NCI-H1436 (cell line): Measurements from ENCODE around the gene NEK7.
"Not testable (repeated sequence)": the region's sequence is repeated elsewhere in the genome, so short reads cannot be mapped to it uniquely, and the experiment has no call there.

Source experiments
- DNase-seq: peaks from one replicate; lab custom pipeline; 2025; lab: John Stamatoyannopoulos, UW

Gene NEK7

DNA sequence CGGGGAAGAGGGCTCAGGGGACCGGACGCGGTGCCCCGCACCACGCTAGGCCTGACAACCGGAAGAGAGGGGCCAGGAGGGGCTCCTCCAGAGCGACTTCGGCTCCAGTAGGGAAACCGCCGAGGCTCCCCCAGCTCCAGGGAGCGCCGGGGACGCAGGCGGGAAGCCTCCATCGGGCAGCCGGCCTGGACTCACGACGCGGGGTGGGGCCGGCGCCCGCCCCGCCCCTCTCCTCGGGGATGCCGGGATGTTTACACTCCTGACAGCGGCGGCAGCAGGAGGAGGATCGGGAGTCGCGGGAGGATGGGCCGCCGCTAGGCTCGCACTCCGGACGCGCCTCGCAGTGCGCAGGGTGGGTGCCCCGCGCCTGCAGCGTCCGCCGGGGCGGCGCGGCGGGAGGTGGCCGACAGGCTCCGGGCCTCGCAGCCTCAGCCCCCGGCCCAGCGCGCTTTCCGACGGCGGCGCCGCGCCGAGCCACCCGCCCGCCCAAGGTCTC lies at the start of gene NEK7:
NEK7 (plus strand) TSS at position 254 of the 496 bp plus-strand sequence. CDS start 75,583 bp downstream, outside the sequence.
- peak; percentile 81 for DNase-seq

- no peak for DNase-seq
These were observed 49.7 kb upstream of the NEK7 start for GRCh38 chr1:198107091-198107501.

DNA sequence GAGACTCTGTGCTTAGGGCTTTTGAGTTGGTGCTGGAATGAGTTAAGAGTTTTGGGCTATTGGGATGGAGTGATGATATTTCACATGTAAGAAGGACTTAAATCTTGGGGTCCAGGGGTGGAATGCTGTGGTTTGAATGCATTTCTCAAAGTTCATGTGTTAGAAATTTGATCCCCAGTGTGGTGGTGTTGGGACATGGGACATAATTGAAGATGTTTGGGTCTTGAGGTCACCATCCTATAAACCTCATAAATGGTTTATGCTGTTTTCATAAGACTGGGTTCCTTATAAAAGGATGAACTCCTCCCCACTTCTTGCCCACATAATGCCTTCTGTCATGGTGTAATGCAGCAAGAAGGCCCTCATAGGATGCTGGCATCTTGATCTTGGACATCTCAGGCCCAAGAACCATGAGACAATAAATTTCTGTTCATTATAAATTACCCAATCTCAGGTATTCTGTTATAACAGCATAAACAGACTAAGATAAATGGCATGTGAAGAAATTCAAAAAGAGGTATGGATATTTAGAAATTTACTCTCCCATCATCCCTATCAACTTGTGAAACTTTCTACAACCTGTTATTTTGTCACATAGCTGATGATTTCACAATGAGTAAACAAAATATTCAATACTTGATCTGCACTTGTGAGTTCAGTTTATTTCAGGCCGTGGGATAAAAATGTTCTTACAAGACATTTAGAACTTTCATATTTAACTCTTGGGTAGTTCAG lies 48.0 kb upstream of the NEK7 start:
- DNase-seq = no peak

GRCh38 chr1:198109371-198109715 lies 47.5 kb upstream of the NEK7 start:
- no peak for DNase-seq

- no peak for DNase-seq
These were observed 43.5 kb upstream of the NEK7 start for GRCh38 chr1:198113342-198113750.

- no peak for DNase-seq
These were observed 40.7 kb upstream of the NEK7 start for GRCh38 chr1:198116069-198116468.

DNA sequence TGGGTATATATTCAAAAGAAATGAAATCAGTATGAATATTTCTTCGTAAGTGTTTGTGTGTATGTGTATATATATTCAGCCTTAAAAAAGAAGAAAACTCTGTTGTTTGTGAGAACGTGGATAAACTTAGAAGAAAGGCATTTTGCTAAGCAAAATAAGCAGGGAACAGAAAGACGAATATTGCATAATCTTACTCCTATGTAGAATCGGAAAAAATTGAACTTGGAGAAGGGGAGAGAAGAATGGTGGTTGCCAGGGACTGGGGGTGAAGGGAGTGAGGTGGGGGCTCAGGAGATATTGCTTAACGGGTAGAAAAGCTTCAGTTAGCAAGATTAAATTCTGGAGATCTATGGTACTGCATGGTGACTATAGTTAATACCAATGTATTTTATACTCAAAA lies 40.3 kb upstream of the NEK7 start:
- no peak for DNase-seq

GRCh38 chr1:198117267-198117666 lies 39.5 kb upstream of the NEK7 start:
- no peak for DNase-seq

DNA sequence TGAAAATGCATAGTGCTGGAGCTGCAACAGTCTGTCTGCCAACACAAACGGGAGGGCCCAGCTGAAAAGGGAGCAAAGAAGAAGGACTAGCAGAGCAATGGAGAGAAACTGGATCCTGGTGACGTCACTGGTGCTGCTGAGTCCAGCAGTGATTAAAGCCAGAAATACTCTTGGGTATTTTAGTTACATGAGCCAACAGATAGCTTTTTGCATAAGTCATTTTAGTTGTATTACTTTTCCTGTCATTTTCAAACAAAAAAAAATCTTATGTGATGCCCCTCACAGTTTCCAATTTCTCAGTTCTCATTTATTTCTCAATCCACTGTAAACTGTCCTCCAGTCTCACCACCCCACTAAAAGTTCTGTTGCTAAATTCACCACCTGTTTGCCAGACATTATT lies 38.7 kb upstream of the NEK7 start:
- no peak for DNase-seq

DNA sequence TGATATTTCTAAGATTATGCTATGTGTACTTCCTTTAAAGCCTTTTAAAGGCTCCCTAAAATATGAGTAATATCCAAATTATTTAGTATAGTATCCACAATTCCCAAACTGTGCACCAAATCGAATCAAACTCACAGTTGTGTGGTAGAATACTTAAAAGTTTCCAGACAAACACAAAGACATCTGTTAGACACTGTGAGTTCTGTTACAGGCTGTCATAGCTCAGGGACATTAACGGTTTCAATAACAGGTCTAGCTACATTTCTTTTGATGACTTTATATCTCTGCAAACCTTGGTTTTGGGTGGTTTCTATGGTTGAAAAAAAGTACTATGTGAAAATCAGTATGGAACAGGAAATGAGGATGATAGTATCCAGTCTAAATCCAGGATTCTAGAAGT lies 36.9 kb upstream of the NEK7 start:
- no peak for DNase-seq

DNA sequence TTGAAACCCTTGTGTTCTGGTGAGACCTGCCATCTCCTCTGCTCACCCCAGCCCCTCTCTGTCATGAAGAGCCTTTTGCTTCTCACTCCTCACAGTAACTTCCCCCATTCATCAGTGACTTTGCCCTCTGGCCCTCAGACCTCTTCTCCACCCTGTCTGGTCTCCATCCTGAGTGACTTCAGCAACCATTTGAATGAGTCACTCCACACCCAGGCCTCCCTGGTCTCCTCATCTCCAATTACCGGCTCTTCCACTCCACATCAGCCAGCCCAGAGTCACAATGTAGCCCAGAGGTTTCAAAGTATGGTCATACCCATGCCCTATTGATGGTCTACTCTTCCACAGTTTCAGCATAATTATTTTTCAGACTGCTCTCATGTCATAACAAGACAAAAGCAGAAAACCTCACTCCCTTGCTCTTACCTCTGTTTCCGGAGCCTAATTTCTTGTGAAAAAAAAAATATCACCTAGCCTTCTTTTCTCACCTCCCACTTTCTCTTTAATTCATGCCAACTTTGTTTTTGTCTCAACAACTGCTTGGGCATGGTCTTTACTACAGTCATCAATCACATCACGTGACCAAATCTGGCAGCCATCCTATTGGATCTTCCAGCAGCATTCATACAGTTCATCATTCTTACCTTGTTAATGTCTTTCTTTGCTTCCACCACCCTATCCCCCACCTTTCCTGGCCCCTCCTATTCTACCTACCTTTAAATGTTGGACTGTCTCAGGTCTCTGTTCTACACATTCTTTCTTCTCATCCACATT lies 35.6 kb upstream of the NEK7 start:
- DNase-seq = no peak

GRCh38 chr1:198122693-198123092 lies 34.1 kb upstream of the NEK7 start:
- no peak for DNase-seq

DNA sequence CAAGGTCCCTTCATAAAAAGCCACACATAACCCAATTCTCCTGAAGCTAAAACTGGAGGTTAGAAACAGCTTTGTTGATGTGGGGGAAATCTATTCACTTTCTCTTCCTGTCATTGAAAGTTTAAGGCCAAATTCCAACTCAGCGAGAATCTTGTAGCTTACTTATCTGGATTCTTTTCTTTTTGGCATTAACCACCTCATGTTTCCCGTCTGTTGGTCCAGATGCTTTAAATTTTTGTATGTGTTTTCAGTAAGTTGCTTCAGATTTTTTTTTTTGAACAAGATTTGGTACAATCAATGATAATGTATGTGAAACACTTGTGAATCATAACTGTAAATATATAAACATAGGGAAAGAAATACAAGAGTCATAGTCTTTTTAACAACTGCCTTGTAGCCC lies 33.7 kb upstream of the NEK7 start:
- no peak for DNase-seq

GRCh38 chr1:198124673-198125072 lies 32.1 kb upstream of the NEK7 start:
- DNase-seq = no peak

DNA sequence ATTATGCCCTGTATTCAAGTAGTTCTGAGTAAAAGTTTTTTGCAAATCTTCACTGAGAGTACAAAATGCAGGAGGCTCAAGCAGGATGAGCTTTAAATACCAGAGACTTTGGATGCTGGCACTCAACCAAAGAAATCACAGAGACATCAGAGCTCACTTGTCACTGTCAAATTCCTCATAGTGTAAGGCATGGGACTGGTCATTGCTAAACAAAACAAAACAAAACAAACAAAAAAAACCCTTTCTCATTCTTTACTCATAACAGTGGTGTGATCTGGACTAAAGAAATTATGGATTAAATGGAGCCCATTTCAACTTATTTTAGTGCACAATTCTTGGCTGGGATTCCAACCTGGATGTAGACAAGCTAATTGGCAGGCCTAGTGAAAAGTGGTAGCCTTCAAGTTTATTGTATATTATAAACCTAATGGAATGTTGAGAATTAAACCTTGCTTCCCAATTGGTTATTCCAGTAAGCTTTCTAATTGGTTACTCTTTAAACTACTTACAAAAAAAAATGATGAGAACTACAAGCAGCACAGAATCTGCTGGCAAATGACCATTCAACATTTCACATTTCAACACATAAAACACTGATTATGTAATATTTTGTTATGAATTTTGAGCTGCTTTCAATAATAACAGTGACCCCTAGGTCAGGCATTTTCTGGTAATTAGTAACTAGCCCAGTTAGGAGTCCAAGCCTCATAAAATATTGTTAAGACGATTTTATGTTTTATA lies 30.6 kb upstream of the NEK7 start:
- no peak for DNase-seq

DNA sequence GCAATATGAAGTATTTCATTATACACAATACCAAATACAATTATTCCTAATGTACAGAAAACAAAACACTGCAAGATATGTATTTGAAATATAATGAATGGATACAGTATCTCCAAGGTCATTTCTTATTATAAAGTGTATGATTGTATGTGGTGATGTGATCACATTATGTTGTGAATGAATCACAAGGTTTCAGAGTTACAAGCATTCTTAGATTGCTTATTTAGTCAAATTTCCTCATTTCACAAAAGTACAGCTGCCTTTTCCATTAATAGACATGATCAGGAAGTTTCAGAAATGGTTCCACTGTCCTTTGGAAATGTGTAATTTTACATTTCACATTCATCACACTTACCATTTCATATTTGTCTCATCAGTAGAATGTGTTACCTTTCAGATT lies 28.3 kb upstream of the NEK7 start:
- no peak for DNase-seq

DNA sequence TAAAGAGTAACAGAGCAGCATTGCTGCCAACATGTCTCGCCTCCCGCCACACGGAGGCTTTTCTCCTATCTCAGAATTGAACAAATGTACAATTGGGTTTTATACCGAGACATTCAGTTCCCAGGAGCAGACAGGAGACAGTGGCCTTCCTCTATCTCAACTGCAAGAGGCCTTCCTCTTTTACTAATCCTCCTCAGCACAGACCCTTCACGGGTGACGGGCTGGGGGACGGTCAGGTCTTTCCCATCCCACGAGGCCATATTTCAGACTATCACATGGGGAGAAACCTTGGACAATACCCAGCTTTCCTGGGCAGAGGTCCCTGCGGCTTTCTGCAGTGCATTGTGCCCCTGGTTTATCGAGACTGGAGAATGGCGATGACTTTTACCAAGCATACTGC lies 26.7 kb upstream of the NEK7 start:
- DNase-seq = not testable (repeated sequence)

DNA sequence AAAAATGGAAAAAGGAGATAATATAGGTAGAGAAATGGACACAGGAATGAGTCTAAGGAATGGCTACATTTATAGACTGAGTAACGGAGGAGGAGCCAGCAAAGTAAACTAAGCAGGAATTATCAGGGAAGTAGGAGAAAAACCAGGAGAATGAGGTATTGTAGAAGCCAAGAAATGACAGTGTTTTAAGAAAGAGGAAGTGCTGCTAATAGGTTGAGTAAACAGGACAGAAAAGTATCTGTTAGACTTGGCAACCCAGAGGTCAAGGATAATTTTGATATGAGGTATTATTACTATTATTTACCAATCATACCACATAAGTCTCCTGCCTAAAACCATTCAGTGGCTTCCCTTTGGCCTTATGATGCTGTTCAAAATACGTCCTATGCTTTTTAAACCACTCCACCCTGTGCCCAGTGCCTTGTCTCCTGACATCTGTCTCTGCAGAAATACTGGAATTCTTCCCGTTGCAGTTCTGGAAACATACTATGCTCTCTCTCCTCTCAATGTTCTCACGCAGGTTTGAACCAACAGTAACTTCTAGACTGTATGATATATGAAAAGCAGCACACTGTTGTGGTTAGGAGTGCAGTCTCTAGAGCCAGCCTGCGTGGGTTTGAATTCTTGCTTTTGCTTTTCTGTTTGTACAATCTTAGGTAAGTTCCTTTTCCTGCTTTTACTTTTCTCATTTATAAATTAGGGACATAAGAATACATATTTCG lies 24.6 kb upstream of the NEK7 start:
- DNase-seq = no peak

DNA sequence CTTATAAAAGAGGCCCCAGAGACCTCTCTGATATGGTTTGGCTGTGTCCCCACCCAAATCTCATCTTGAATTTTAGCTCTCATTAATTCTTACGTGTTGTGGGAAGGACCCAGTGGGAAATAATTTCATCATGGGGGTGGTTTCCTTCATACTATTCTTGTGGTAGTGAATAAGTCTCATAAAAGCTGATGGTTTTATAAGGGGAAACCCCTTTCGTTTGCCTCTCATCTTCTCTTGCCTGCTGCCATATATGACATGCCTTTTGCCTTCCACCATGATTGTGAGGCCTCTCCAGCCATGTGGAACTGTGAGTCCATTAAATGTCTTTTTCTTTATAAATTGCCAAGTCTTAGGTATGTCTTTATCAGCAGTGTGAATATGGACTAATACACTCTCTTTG lies 22.5 kb upstream of the NEK7 start:
- no peak for DNase-seq

DNA sequence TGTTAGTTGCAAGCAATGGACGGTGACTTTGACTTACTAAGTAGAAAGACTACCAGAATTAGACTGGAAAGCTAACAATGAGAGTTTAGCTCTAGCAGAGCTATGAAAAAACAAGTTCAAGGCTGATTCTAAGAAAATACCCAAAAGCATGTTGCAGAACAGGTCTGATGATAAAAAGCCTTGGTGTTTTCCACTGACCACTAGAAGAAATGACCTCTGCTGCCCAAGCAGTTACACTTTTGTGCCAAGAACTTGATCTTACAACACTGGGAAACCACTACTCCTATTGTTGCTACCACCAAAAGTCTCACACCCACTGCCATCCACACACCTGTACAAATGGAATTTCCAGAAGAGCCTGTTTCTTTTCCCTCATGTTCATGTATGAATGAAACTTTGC lies 21.4 kb upstream of the NEK7 start:
- no peak for DNase-seq

DNA sequence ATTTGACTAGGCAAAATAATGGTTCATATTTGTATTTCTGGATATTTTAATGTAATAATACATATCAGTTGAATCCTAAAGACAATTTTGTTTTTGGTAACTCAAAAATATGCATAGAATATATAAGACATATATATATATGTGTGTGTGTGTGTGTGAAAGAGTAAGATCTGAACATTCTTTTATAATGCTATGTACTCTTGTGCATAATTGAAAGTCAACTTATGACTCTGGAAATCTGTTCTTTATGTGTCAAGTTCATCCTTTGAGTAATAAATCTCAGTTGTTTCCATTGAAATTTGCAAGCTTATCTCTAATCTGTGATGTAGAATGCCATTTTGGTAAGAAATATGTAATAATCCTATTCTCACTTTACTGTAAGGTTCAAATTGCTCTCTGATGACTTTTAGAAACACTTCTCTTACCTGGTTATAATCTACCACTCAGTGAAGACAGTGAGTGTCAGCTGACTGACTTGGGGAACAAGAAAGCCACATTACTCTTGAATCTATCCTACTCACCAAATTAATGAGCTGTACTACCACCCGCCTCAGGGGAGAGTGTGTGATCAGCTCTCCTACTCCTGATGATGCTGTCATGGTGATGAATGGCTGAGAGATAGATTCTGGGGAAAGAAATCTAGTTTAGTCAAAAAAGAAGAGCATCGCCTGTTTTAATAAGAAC lies 15.0 kb upstream of the NEK7 start:
- DNase-seq = no peak

DNA sequence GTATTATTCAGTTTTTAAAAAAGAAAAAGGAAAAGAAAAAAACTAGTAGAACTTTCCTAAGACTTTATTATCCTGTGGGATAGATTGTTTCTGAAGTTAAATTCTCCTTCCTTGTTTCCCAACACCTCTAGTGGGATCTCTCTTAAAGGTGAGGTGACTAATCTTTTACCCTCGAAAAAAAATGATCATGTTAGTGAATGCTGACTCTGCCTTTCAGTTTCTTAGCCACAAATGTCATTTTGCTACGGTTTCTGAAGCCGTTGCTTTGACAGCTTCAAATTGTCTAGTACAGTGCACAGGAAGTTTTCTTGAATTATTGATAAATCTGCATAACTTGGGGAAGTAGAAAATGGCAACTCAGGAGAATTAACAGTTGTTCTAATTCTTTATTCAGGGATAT lies 13.0 kb upstream of the NEK7 start:
- no peak for DNase-seq
